K562 (cell line): ENCODE measurements around the gene SLC34A2. TPM values are rescaled to one million over a fixed set of nuclear protein-coding genes. Genes with fewer than 3 reads are reported as not detected.

Experiments used
- FOXM1 ChIP-seq, 2 experiments: fragments of 450-650 bp in 1 of 2; sonication (generic) in 1 of 2; formaldehyde crosslinking in 1 of 2; IDR thresholded peaks; 2 replicates each; pipeline versions ENCODE4 v1.6.1 to v1.9.0; 2017 to 2022; ENCODE audit warnings: low read depth in 2 of 2, mild to moderate bottlenecking in 2 of 2, missing genetic modification reagents in 1 of 2, moderate library complexity in 1 of 2
- MAFK ChIP-seq: IDR thresholded peaks from 2 replicates; pipeline ENCODE4 v1.6.1; 2011; ENCODE audit warnings: low read length, improper control_type of control experiment
- RCOR1 ChIP-seq, 2 experiments: IDR thresholded peaks; 2 replicates each; pipeline ENCODE4 v1.6.1; 2012; ENCODE audit warnings: low read depth in 2 of 2, low read length in 2 of 2, borderline replicate concordance in 1 of 2, improper control_type of control experiment in 1 of 2
- YBX1 ChIP-seq: fragments of 450-650 bp; IDR thresholded peaks from 2 replicates; pipeline ENCODE4 v1.7.1; 2016; ENCODE audit warnings: mild to moderate bottlenecking
- ZNF253 ChIP-seq: fragments of 250-450 bp; sonication (Bioruptor Pico); conservative IDR thresholded peaks from 2 replicates; pipeline ENCODE4 v1.6.1; 2021; ENCODE audit warnings: mild to moderate bottlenecking
- ZNF41 ChIP-seq: fragments of 250-450 bp; sonication (Bioruptor Pico); conservative IDR thresholded peaks from 2 replicates; pipeline ENCODE4 v1.4.0; 2020; ENCODE audit warnings: mild to moderate bottlenecking
- ZNF507 ChIP-seq: conservative IDR thresholded peaks from 2 replicates; pipeline ENCODE4 v1.6.1; 2017; ENCODE audit warnings: missing genetic modification characterization, missing compliant biosample characterization
- polyA plus RNA-seq, 8 experiments: library from polyadenylated mRNA; depleted of rRNA in 4 of 8; stranded (reverse) in 5 of 8; unstranded in 3 of 8; fragments of >200 nt; fragmentation: Nextera tagmentation in 2 of 8; fragmentation: Illumina TruSeq in 1 of 8; extraction: Ambion mirVana in 2 of 8; extraction: Trizol in 1 of 8; gene quantifications; 2 replicates each; pipeline versions ENCODE4 v1.2.1 to v1.2.3, GENCODE V29; 2011 to 2014; ENCODE audit warnings: inconsistent platforms in 1 of 8, missing spikeins in 1 of 8
- total RNA-seq, 7 experiments: library from RNA; depleted of rRNA in 6 of 7; stranded (reverse); fragments of >200 nt in 6 of 7; fragmentation: Illumina TruSeq in 2 of 7; extraction: Trizol in 2 of 7; gene quantifications; 2 replicates each; pipeline versions ENCODE4 v1.2.1 to v1.2.3, GENCODE V29; 2011 to 2021; ENCODE audit warnings: low replicate concordance in 1 of 7
- TF ChIP-seq, protein P1 (sequence below): fragments of 450-650 bp; formaldehyde crosslinking; IDR thresholded peaks from 2 replicates; pipeline ENCODE4 v1.4.0; 2022; ENCODE audit warnings: missing genetic modification characterization
- TF ChIP-seq, protein P2 (sequence below): fragments of 450-650 bp; IDR thresholded peaks from 2 replicates; pipeline ENCODE4 v1.7.1; 2018; ENCODE audit warnings: mild to moderate bottlenecking, low read depth; ENCODE audit not compliant: partially characterized antibody

The SLC34A2 gene
- total and polyA plus RNA-seq, 9 of the 15 experiments (the other 6 are each of a cell fraction or from before 2014, with no cell fraction given) = 1.5 TPM; not detected in 8

DNA sequence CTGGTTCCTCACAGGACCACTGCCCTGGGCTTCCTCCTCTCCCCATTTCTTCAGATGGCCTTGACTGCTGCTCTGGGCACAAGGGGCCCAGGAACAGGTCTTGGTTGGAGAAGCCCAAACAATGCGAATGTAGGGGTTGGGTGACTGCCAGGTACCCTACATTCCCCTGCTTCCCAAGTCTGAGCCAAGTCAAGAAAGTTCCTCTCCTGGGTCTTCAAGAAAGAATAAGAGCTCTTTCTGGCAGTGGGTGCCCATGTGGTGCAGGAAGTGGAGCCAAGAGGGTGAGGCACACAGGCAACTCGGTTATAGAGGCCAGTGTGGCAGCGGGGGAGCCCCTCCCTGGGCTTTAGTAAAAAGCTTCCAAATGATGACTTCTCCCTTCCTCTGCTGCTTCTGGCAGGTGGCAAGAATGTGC, 2.7 kb downstream of the SLC34A2 start (continued):
- TF ChIP-seq ZNF253 (CRISPR knock-in tag) (no peak), MAFK (no peak), FOXM1 (IDR thresholded peaks at IDR 0.05; ENCODE audit: low read depth) (no peak), FOXM1 (CRISPR knock-in tag; IDR thresholded peaks at IDR 0.05; ENCODE audit: low read depth) (no peak), YBX1 (no peak), ZNF507 (no peak), RCOR1 (IDR thresholded peaks at IDR 0.05; ENCODE audit: borderline replicate concordance in 1 of 2, low read depth in 2 of 2, low read length in 2 of 2) (no peak), ZNF41 (no peak)
- TF ChIP-seq, protein P1, sequence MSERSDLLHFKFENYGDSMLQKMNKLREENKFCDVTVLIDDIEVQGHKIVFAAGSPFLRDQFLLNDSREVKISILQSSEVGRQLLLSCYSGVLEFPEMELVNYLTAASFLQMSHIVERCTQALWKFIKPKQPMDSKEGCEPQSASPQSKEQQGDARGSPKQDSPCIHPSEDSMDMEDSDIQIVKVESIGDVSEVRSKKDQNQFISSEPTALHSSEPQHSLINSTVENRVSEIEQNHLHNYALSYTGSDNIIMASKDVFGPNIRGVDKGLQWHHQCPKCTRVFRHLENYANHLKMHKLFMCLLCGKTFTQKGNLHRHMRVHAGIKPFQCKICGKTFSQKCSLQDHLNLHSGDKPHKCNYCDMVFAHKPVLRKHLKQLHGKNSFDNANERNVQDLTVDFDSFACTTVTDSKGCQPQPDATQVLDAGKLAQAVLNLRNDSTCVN (CRISPR knock-in tag) = no peak
- TF ChIP-seq, protein P2, sequence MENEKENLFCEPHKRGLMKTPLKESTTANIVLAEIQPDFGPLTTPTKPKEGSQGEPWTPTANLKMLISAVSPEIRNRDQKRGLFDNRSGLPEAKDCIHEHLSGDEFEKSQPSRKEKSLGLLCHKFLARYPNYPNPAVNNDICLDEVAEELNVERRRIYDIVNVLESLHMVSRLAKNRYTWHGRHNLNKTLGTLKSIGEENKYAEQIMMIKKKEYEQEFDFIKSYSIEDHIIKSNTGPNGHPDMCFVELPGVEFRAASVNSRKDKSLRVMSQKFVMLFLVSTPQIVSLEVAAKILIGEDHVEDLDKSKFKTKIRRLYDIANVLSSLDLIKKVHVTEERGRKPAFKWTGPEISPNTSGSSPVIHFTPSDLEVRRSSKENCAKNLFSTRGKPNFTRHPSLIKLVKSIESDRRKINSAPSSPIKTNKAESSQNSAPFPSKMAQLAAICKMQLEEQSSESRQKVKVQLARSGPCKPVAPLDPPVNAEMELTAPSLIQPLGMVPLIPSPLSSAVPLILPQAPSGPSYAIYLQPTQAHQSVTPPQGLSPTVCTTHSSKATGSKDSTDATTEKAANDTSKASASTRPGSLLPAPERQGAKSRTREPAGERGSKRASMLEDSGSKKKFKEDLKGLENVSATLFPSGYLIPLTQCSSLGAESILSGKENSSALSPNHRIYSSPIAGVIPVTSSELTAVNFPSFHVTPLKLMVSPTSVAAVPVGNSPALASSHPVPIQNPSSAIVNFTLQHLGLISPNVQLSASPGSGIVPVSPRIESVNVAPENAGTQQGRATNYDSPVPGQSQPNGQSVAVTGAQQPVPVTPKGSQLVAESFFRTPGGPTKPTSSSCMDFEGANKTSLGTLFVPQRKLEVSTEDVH = no peak
- TF ChIP-seq, all 486 proteins: peak for 0
